HL-60 (cell line): ENCODE results near the gene RHCG.
A peak's percentile ranks its signal among the peaks of the same experiment; 100 is the strongest.

ENCODE experiments used
- DNase-seq, 2 experiments: peaks; one replicate each; pipeline ENCODE4 v3.0.0-alpha.2; 2010 to 2020; ENCODE audit warnings: low read depth in 1 of 2, low spot score in 1 of 2
- H3K27ac ChIP-seq: fragments of 250-450 bp; sonication (Bioruptor Pico); replicated peaks from 2 replicates; pipeline ENCODE4 v1.5.1; 2020; ENCODE audit warnings: mild to moderate bottlenecking, moderate library complexity
- H3K27me3 ChIP-seq: fragments of 250-450 bp; sonication (Bioruptor Pico); 2 replicates; pipeline ENCODE4 v1.5.1; 2021; ENCODE audit warnings: mild to moderate bottlenecking, moderate library complexity; ENCODE audit not compliant: insufficient read depth, poor library complexity, severe bottlenecking
- H3K4me3 ChIP-seq: replicated peaks from 2 replicates; pipeline ENCODE4 v1.5.1; 2011; ENCODE audit warnings: mild to moderate bottlenecking, control low read depth, low read length; ENCODE audit not compliant: insufficient read depth
- GABPA ChIP-seq: IDR thresholded peaks from 2 replicates; pipeline ENCODE4 v1.6.1; 2012; ENCODE audit warnings: low read depth
- POLR2AphosphoS5 ChIP-seq: IDR thresholded peaks from 2 replicates; pipeline ENCODE4 v1.6.1; 2012; ENCODE audit warnings: low read depth
- SPI1 ChIP-seq: IDR thresholded peaks from 2 replicates; pipeline ENCODE4 v1.6.1; 2012; ENCODE audit warnings: low read depth, mild to moderate bottlenecking, borderline replicate concordance
- TF ChIP-seq, protein P1 (sequence below): IDR thresholded peaks from 2 replicates; pipeline ENCODE4 v1.6.1; 2012; ENCODE audit warnings: low read depth; ENCODE audit not compliant: insufficient replicate concordance
- TF ChIP-seq, protein P2 (sequence below): IDR thresholded peaks from one replicate; pipeline ENCODE4 v1.5.1; 2011; ENCODE audit warnings: low read length, control low read depth, inconsistent platforms; ENCODE audit not compliant: insufficient read depth

RHCG gene

DNA sequence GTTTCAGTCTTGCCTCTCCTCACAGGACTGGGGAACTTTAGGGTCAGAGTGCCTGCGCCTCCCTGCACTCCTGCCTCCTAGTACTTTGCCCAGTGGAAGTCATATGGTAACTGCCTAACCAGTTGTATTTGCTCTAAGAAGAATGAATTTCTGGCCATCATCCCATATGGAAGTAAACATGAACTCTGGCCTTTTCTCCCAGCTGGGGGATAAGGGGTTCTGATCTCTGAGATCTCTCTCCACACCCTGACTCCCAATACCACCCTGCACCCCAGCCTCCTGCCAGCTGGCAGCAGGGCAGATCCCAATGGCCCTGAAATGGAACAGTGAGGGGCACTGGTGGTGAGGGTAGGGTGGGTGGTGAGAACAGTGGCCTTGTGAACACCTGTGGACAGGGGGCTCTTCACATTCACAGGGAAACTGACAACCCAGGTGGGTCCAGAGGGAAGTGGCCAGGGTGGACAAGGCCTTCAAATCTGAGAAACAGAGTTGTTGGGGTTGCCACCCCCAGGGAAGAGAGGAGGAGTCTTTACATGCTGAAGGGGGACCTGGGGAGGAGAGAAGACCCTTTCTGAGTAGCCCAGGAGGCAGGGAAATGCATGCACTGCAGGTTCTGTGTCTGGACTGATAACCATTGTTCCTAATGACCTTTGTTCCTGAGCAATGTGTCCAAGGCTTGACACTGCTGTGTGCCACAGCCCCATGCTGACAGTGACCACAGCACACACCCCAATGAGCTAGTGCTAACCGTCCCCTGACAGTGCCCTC, 36.9 kb downstream of the RHCG start:
- Histone ChIP-seq H3K4me3 (no peak overlapping the region), H3K27me3 (no peaks in the 10 kb centered on the region), H3K27ac (no peak overlapping the region)
- TF ChIP-seq POLR2AphosphoS5 (no peak), SPI1 (no peak), GABPA (no peak)
- TF ChIP-seq, protein P1, sequence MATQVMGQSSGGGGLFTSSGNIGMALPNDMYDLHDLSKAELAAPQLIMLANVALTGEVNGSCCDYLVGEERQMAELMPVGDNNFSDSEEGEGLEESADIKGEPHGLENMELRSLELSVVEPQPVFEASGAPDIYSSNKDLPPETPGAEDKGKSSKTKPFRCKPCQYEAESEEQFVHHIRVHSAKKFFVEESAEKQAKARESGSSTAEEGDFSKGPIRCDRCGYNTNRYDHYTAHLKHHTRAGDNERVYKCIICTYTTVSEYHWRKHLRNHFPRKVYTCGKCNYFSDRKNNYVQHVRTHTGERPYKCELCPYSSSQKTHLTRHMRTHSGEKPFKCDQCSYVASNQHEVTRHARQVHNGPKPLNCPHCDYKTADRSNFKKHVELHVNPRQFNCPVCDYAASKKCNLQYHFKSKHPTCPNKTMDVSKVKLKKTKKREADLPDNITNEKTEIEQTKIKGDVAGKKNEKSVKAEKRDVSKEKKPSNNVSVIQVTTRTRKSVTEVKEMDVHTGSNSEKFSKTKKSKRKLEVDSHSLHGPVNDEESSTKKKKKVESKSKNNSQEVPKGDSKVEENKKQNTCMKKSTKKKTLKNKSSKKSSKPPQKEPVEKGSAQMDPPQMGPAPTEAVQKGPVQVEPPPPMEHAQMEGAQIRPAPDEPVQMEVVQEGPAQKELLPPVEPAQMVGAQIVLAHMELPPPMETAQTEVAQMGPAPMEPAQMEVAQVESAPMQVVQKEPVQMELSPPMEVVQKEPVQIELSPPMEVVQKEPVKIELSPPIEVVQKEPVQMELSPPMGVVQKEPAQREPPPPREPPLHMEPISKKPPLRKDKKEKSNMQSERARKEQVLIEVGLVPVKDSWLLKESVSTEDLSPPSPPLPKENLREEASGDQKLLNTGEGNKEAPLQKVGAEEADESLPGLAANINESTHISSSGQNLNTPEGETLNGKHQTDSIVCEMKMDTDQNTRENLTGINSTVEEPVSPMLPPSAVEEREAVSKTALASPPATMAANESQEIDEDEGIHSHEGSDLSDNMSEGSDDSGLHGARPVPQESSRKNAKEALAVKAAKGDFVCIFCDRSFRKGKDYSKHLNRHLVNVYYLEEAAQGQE: no peak
- TF ChIP-seq, protein P2, sequence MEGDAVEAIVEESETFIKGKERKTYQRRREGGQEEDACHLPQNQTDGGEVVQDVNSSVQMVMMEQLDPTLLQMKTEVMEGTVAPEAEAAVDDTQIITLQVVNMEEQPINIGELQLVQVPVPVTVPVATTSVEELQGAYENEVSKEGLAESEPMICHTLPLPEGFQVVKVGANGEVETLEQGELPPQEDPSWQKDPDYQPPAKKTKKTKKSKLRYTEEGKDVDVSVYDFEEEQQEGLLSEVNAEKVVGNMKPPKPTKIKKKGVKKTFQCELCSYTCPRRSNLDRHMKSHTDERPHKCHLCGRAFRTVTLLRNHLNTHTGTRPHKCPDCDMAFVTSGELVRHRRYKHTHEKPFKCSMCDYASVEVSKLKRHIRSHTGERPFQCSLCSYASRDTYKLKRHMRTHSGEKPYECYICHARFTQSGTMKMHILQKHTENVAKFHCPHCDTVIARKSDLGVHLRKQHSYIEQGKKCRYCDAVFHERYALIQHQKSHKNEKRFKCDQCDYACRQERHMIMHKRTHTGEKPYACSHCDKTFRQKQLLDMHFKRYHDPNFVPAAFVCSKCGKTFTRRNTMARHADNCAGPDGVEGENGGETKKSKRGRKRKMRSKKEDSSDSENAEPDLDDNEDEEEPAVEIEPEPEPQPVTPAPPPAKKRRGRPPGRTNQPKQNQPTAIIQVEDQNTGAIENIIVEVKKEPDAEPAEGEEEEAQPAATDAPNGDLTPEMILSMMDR: no peak
- no peak for DNase-seq

DNA sequence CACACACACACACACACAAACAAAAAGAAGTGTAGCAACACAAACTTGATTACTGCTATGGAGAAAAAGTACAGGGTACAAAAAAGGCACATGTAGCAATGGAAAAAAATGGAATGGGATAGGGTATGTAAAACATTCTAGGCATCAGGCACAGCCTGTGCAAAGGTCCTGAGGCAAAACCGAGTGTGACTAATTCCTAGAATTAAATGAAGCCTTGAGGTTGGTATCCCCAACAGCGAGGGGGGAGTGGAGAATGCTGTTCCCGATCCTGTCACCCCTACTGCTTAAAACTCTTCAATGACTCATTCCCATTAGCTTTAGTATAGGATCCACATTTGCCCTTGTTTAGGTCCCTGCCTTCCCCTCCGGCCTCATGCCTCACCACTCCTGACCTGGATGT, 37.9 kb downstream of the RHCG start:
- TF ChIP-seq, protein P1: no peak
- TF ChIP-seq POLR2AphosphoS5 (no peak), GABPA (no peak), SPI1 (no peak)
- TF ChIP-seq, protein P2: no peak
- no peak overlapping the region for H3K4me3 ChIP-seq
- no peak overlapping the region for H3K27ac ChIP-seq
- no peaks in the 10 kb centered on the region for H3K27me3 ChIP-seq
- no peak for DNase-seq

DNA sequence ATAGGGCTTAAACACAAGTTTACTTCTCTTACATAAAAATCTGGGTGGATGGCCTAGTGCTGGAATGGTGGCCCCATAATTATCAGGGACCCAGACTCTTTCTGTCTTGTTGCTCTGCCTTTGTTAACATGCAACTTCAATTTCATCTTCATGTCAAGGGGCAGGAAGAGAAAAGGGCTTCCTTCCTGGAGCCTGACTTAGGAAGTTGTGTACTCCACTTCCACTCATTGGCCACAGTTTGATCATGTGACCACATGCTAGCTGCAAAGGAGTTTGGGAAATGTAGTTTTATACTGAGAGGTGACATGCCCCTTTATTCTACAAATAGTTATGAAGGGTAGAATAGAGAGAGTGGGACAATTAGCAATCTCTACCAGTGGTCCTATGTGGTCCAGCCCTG, 39.3 kb downstream of the RHCG start:
- H3K4me3 ChIP-seq: no peak overlapping the region
- H3K27me3 ChIP-seq: no peaks in the 10 kb centered on the region
- TF ChIP-seq SPI1: 0 out of 2 replicates have a peak, but pooled peaks have one; percentile 7
- TF ChIP-seq GABPA: no peak
- DNase-seq: peak; percentile 35 to 43
- no peak overlapping the region for H3K27ac ChIP-seq

DNA sequence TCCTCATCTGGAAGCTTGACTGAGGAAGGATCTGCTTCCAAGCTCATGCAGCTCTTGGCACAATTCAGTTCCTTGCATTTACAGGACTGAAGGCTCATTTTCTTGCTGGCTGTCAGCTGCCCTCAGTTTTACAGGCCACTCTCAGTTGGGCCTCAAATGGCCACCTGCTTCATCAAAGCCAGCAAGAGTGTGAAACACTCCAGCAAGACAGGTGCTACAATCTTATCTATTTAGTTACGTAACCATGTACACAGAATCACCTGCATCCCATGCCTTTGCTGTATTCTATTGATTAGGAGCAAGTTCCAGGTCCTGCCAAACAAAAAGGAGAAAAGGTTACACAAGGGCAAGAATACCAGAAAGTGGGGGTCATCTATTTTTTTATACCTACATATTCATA, 40.8 kb downstream of the RHCG start:
- Histone ChIP-seq H3K27ac (no peak overlapping the region), H3K4me3 (no peak overlapping the region), H3K27me3 (peaks cover 4% of the 10 kb centered on the region)
- no peak for DNase-seq
- TF ChIP-seq SPI1: no peak
- TF ChIP-seq, protein P1: no peak
- TF ChIP-seq GABPA: no peak
